ENCODE data around the gene FTSJ3. TPM values are rescaled to one million over a fixed set of nuclear protein-coding genes. Genes with fewer than 3 reads are reported as not detected.

FTSJ3 gene
- total and polyA plus RNA-seq, 2 of the 13 experiments (the other 11 are each of a cell fraction or from before 2014, with no cell fraction given): 26.0 to 64.2 TPM

GRCh38 chr17:63842540-63843386 lies 15.3 kb upstream of the FTSJ3 start, which contains the start of gene SMARCD2 (continued):
- no peak for TF ChIP-seq ZNF280D (CRISPR knock-in tag; IDR thresholded peaks at IDR 0.05)
- TF ChIP-seq ATF2 (CRISPR knock-in tag; IDR thresholded peaks at IDR 0.05): peak; percentile 94
- TF ChIP-seq HMG20A (CRISPR knock-in tag; IDR thresholded peaks at IDR 0.05; ENCODE audit: borderline replicate concordance): no peak; the same call in none of the 2 replicates
- TF ChIP-seq MAZ (IDR thresholded peaks at IDR 0.05; ENCODE audit: borderline replicate concordance, low read depth, low read length): peak; percentile 93
- peak; percentile 96 for TF ChIP-seq MAZ (CRISPR knock-in tag; IDR thresholded peaks at IDR 0.05; ENCODE audit: low read depth)
- TF ChIP-seq ZFY (CRISPR knock-in tag; IDR thresholded peaks at IDR 0.05): peak; percentile 92
- TF ChIP-seq GZF1 (CRISPR knock-in tag; IDR thresholded peaks at IDR 0.05): peak; percentile 76
- peak; percentile 44 for TF ChIP-seq ZBTB38 (CRISPR knock-in tag; IDR thresholded peaks at IDR 0.05)
- no peak for TF ChIP-seq NCOA1 (CRISPR knock-in tag; IDR thresholded peaks at IDR 0.05)
- no peak for TF ChIP-seq KAT2B (IDR thresholded peaks at IDR 0.05; ENCODE audit: borderline replicate concordance, low read depth, low read length)
- peak; percentile 100 for TF ChIP-seq XRCC5 (optimal IDR thresholded peaks at IDR 0.05; ENCODE audit: low read length)
- TF ChIP-seq ONECUT2 (CRISPR knock-in tag; IDR thresholded peaks at IDR 0.05): peak; percentile 41; the same call in 1 of the 2 replicates
- TF ChIP-seq ZNF737 (CRISPR knock-in tag; IDR thresholded peaks at IDR 0.05; ENCODE audit: borderline replicate concordance): 0 out of 2 replicates have a peak, but pooled peaks have one; percentile 53
- TF ChIP-seq PHF20 (CRISPR knock-in tag; IDR thresholded peaks at IDR 0.05): peak; percentile 78
- TF ChIP-seq ZNF136 (CRISPR knock-in tag; IDR thresholded peaks at IDR 0.05; ENCODE audit: low read depth): peak; percentile 16; the same call in 1 of the 2 replicates
- peak; percentile 69 for TF ChIP-seq ETS1 (CRISPR knock-in tag; IDR thresholded peaks at IDR 0.05)
- TF ChIP-seq TBP (CRISPR knock-in tag; IDR thresholded peaks at IDR 0.05): no peak
- TF ChIP-seq NKX3-1 (CRISPR knock-in tag; IDR thresholded peaks at IDR 0.05): peak; percentile 90
- peak; percentile 95 for TF ChIP-seq HOXD1 (CRISPR knock-in tag; IDR thresholded peaks at IDR 0.05)
- TF ChIP-seq ISL2 (CRISPR knock-in tag; IDR thresholded peaks at IDR 0.05): peak; percentile 91
- no peak for TF ChIP-seq ZNF296 (CRISPR knock-in tag; conservative IDR thresholded peaks at IDR 0.05)
- peak; percentile 93; the same call in 1 of the 2 replicates for TF ChIP-seq ATF6 (CRISPR knock-in tag; conservative IDR thresholded peaks at IDR 0.05)

Measured in HepG2 (cell line).